MM.1S (cell line): Measurements from ENCODE around the gene SDHA.

Source experiments
- CTCF ChIP-seq: fragments of 300-600 bp; sonication (generic); IDR thresholded peaks from 2 replicates; pipeline ENCODE4 v1.5.1; 2016; ENCODE audit warnings: antibody characterized with exemption, low read length, mixed read lengths
- EZH2 ChIP-seq: fragments of 300-600 bp; sonication (generic); optimal IDR thresholded peaks from 2 replicates; pipeline ENCODE3; 2017; ENCODE audit warnings: low read depth, mild to moderate bottlenecking, antibody characterized with exemption, low read length, mixed read lengths

GRCh38 chr5:189486-189885 lies 28.6 kb upstream of the SDHA start:
- TF ChIP-seq CTCF (no peak), EZH2 (no peak)
